ENCODE measurements around the gene PPIP5K2.

- TF ChIP-seq CTCF (conservative IDR thresholded peaks at IDR 0.05; ENCODE audit: low read depth, low read length), result no peak
- TF ChIP-seq EZH2 (IDR thresholded peaks at IDR 0.05; ENCODE audit: low read length, unreplicated experiment), result no peak
- TF ChIP-seq EZH2phosphoT487 (IDR thresholded peaks at IDR 0.05; ENCODE audit: borderline replicate concordance, low read length), result no peak
Measured at GRCh38 chr5:103216697-103217096, 96.6 kb downstream of the PPIP5K2 start.

All from PC-3 (cell line).